Measurements from ENCODE around the gene RFNG. TPM values are rescaled to one million over a fixed set of nuclear protein-coding genes. Genes with fewer than 3 reads are reported as not detected.

RFNG gene
- total and polyA plus RNA-seq, 3 donors from 2014 or later = 50.5 to 102 (median 73.3) TPM

DNA sequence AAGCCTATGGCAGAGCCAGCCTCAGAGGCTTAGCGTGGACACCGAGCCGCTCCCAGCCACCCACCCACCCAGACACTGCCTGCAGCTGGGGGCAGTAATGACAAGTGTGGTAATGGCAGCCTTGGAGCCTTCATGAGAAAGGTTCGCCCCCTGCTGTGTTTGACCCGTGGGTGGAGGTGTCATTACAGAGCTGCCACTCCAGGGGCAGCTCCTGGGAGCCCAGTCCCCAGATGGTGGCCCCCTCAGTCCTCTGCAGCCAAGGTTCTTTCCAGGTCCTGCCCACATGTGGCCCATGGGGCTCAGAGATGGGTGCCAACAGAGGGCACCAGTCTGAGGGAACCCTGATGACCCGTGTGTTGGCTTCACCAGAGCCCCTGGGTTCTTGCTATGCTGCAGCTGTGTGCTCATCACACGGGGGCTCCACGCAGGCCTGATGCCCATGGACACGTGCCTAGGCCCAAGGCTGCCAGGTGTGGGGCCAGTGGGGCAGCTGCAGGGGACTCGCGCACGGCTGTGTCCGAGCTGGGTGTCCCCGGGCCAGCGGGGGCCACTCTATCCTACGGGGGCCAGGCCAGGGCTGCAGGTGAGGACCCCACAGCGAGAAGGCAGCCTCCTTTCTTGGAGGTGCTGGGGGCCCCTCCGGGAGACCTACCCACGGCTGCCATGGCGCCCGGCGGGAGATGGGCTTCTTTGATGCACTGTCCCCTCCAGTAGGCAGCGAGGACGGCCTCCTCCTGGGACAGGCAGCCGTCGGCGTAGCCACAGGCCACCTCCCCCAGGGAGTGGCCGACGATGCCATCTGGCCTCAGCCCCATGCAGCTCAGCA is 38.3 kb upstream of the RFNG start:
- intact Hi-C loops (cut with DNase I; ENCODE audit: low total_unique reads) = no loop called here
- Histone ChIP-seq H3K4me3 (no peak overlapping the region), H3K27me3 (no peaks in the 10 kb centered on the region), H3K9me3 (no peaks in the 10 kb centered on the region), H3K36me3 (ENCODE audit: low read depth, missing control alignments) (no peaks in the 10 kb centered on the region), H3K27ac (no peak overlapping the region), H3K4me1 (no peaks in the 10 kb centered on the region)
- WGBS, 2 donors = 70 to 92% methylated on average over 2 to 26 of the region's 29 CpGs
- TF ChIP-seq POLR2A (IDR thresholded peaks at IDR 0.05) = no peak
- TF ChIP-seq, protein P1, sequence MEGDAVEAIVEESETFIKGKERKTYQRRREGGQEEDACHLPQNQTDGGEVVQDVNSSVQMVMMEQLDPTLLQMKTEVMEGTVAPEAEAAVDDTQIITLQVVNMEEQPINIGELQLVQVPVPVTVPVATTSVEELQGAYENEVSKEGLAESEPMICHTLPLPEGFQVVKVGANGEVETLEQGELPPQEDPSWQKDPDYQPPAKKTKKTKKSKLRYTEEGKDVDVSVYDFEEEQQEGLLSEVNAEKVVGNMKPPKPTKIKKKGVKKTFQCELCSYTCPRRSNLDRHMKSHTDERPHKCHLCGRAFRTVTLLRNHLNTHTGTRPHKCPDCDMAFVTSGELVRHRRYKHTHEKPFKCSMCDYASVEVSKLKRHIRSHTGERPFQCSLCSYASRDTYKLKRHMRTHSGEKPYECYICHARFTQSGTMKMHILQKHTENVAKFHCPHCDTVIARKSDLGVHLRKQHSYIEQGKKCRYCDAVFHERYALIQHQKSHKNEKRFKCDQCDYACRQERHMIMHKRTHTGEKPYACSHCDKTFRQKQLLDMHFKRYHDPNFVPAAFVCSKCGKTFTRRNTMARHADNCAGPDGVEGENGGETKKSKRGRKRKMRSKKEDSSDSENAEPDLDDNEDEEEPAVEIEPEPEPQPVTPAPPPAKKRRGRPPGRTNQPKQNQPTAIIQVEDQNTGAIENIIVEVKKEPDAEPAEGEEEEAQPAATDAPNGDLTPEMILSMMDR (IDR thresholded peaks at IDR 0.05) = no peak
- no peak for DNase-seq

DNA sequence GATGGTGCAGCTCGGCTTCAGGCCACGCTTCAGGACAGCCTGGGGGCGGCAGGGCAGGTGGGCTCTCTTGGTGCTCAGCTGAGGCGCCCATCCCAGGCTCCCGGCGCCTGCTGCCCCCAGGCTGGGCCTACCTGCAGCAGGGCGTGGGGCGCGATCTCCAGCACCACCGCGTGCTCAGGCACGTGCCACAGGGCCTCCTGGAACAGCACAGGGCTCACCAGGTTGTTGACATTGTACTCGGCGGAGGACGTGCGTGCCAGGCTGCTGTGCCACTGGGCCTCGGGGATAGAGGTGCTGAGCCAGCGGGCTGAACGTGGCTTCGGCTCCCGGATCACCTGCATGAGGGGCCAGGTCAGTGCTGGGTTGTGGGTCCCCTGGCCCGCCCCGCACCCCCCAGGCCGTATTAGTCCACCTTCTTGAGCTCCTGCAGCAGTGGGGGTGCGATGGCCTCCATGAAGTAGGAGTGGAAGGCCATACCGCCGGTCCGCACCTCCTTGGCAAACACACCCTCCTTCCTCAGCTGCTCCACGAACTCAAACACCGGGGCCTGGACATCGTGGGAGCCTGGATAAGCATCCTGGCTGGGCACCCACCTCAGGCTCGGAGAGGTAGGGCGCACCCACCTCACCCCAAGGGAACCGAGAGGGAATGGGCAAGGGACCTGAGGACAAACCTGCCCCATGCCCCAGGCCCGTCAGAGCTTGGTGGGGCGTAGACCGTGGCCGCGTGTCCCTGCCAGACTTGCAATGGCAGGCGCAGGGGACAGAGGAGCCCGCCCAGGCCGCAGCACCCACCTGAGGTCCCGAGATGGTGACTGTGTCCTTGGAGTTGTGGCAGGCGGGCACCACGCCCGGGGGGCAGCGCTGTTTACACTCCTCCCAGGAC is 37.5 kb upstream of the RFNG start:
- intact Hi-C loops (cut with DNase I; ENCODE audit: low total_unique reads) = no loop called here
- Histone ChIP-seq H3K27me3 (no peaks in the 10 kb centered on the region), H3K9me3 (no peaks in the 10 kb centered on the region), H3K27ac (no peak overlapping the region), H3K4me1 (no peaks in the 10 kb centered on the region), H3K36me3 (ENCODE audit: low read depth, missing control alignments) (no peaks in the 10 kb centered on the region), H3K4me3 (no peak overlapping the region)
- WGBS, 2 donors = 93 to 97% methylated on average over 12 to 32 of the region's 47 CpGs
- no peak for DNase-seq
- TF ChIP-seq POLR2A (IDR thresholded peaks at IDR 0.05) = no peak
- TF ChIP-seq, protein P1 (IDR thresholded peaks at IDR 0.05) = no peak

DNA sequence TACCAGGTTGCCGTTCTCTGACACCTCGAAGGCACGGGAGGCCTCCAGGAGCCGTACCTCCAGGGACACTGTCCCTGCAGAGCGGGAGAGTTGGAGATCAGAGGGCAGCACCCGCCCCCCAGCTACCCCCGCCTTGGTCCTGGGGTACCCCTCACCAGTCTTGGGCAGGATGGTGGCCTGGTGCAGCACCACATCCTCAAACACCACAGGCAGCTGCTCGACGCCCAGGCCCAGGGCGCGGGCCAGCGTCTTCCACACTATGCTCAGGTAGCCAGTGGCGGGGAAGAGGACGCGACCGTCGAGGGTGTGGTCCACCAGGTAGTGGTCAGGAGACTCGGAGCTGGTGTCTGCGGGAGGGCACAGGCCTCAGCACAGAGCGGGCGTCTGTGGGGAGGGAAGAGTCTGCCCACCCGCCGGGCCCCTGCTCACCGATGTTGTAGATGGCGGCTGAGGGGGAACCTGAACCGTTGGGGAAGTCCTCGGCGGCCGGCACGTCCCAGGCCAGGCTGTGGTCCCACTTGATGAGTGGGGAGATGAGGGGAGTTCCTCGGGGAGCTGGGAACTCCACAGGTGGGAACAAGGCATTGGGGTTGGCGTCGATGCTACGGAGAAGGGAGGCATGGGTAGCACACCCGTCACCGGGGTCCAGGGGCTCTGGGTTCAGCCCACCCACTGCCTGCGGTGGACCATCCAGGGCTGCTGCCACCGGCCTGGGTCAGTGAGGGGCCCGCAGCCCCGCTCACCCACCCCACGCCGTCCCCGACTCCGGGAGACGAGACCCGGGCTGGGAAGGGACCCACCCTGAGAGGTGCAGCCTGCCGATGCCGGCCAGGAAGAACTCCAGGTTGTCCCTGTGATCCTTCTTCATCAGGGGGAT is 36.6 kb upstream of the RFNG start:
- no peaks in the 10 kb centered on the region for H3K27me3 ChIP-seq
- H3K4me1 ChIP-seq = no peaks in the 10 kb centered on the region
- H3K9me3 ChIP-seq = no peaks in the 10 kb centered on the region
- no peak for DNase-seq
- H3K27ac ChIP-seq = no peak overlapping the region
- no peak overlapping the region for H3K4me3 ChIP-seq
- TF ChIP-seq, protein P1 (IDR thresholded peaks at IDR 0.05) = no peak
- TF ChIP-seq POLR2A (IDR thresholded peaks at IDR 0.05) = no peak
- H3K36me3 ChIP-seq (ENCODE audit: low read depth, missing control alignments) = no peaks in the 10 kb centered on the region
- intact Hi-C loops (cut with DNase I; ENCODE audit: low total_unique reads) = no loop called here
- 93 to 95% methylated on average over 23 to 44 of the region's 48 CpGs for WGBS, 2 donors

DNA sequence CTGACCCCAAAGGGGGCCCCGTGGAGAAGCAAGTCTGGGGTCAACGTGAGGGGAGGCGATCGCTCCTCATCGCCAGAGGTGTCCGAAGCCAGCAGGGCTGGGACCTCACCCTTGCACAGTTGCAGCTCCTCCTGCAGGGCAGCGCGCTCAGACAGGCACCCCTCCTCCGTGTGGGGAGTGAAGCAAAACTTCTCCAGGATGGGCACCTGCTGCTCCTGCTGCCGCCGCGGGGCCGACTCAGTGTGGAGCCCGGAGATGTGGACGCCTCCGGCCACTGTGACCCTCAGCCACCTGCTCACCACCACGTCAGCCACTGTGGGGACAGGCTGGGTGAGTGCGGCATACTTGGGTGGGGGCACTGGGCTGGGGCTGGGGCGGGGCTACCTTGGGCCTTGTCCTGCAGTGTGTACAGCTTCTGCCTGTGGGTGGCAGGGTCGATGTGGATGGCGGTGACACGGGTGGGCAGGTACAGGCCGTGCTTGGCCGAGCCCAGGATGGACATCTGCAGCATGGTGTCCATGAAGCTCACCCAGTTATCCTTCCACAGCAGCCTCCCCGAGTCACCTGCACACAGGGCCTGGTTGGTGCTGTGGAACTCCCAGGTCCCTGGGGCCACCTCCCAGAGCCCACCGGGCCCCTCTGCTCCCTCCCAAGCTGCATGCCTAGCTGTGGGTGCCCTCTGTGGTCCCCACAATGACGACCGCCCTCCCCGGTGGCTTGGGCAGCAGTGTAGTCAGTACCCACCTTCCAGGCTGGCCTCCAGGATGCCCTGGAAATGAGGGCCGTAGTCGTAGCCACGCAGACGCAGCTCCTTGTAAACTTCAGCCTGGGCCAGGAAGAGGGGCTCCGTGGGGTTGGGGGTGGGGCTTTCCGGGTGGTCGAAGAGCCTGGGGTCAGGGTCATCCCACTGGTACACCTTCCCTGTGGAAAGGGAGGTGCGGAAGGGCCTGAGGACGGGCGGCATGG is 35.6 kb upstream of the RFNG start:
- H3K36me3 ChIP-seq (ENCODE audit: low read depth, missing control alignments) = no peaks in the 10 kb centered on the region
- no peak overlapping the region for H3K4me3 ChIP-seq
- H3K9me3 ChIP-seq = no peaks in the 10 kb centered on the region
- intact Hi-C loops (cut with DNase I; ENCODE audit: low total_unique reads) = no loop called here
- H3K27ac ChIP-seq = no peak overlapping the region
- no peaks in the 10 kb centered on the region for H3K27me3 ChIP-seq
- no peaks in the 10 kb centered on the region for H3K4me1 ChIP-seq
- DNase-seq = no peak
- no peak for TF ChIP-seq POLR2A (IDR thresholded peaks at IDR 0.05)
- WGBS, 2 donors = 90 to 93% methylated on average over 4 to 32 of the region's 39 CpGs

All from testis (tissue), 3 donors.